Neural crest cell (in vitro differentiated cells): ENCODE measurements around the gene FLT3. TPM values are rescaled to one million over a fixed set of nuclear protein-coding genes. Genes with fewer than 3 reads are reported as not detected.
A peak's percentile ranks its signal among the peaks of the same experiment; 100 is the strongest.

Source experiments
- DNase-seq: peaks from one replicate; pipeline ENCODE4 v3.0.0; 2021; ENCODE audit warnings: low read depth, mixed read lengths, low spot score
- H3K27ac Mint-ChIP-seq: one replicate; pipeline ENCODE4 v1.8.0; 2021; ENCODE audit warnings: mild to moderate bottlenecking, mixed read lengths; ENCODE audit not compliant: unreplicated experiment
- H3K27me3 Mint-ChIP-seq: 2 replicates; pipeline ENCODE4 v1.8.0; 2021; ENCODE audit warnings: low read depth, mild to moderate bottlenecking, mixed read lengths
- H3K36me3 Mint-ChIP-seq: 2 replicates; pipeline ENCODE4 v1.8.0; 2021; ENCODE audit warnings: low read depth, mild to moderate bottlenecking, mixed read lengths
- H3K4me1 Mint-ChIP-seq: 2 replicates; pipeline ENCODE4 v1.8.0; 2021; ENCODE audit warnings: mixed read lengths
- H3K4me3 Mint-ChIP-seq: one replicate; pipeline ENCODE4 v1.8.0; 2021; ENCODE audit warnings: mild to moderate bottlenecking, mixed read lengths
- H3K9me3 Mint-ChIP-seq: 2 replicates; pipeline ENCODE4 v1.8.0; 2021; ENCODE audit warnings: mixed read lengths
- total RNA-seq: library from RNA; stranded (reverse); gene quantifications from 2 replicates; pipeline ENCODE4 v1.2.1, GENCODE V29; 2021
- TF ChIP-seq, protein P1 (sequence below): fragments of 200-600 bp; sonication (generic); conservative IDR thresholded peaks from 2 replicates; pipeline ENCODE4 v1.5.0; 2021; ENCODE audit warnings: antibody characterized with exemption, mild to moderate bottlenecking

FLT3 gene
- total RNA-seq, 1 donor from 2014 or later = not detected

DNA sequence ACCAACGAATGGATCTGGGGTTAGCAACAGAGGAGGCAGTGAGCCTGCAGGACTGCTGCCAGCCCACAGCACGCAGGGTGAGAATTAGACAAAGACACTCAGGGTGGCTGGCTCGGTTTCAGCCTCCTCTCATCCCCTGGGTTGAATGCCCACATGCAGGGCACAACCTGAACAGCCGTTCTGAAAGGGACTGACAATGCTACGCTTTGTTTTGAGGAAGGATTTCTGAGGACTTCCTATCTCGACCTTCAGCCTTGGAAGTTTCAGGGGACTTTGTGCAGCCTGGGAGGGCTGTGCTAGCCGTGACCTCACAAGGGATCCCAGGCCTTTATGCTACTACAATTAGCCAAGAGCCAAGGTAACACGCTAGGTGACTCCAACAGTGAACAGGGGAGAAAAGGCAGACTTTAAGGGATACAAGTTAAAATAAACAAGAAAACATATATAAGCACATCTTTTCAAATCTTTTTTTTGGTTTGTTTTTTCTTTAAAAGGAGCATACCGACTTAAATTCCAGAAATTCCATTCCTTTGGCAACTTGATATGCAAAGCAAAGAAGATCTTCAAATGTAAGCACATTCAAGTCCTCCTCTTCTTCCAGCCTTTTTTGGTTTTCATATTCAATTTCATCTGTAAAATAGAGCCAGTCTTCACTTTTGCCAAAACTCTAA lies 77.4 kb downstream of the FLT3 start:
- peak; percentile 1 for DNase-seq
- Mint-ChIP-seq H3K4me1 (peaks cover 13% of the 10 kb centered on the region), H3K36me3 (no peaks in the 10 kb centered on the region), H3K27ac (no peak overlapping the region), H3K4me3 (no peak overlapping the region), H3K9me3 (no peaks in the 10 kb centered on the region), H3K27me3 (peaks cover 14% of the 10 kb centered on the region)
- TF ChIP-seq, protein P1, sequence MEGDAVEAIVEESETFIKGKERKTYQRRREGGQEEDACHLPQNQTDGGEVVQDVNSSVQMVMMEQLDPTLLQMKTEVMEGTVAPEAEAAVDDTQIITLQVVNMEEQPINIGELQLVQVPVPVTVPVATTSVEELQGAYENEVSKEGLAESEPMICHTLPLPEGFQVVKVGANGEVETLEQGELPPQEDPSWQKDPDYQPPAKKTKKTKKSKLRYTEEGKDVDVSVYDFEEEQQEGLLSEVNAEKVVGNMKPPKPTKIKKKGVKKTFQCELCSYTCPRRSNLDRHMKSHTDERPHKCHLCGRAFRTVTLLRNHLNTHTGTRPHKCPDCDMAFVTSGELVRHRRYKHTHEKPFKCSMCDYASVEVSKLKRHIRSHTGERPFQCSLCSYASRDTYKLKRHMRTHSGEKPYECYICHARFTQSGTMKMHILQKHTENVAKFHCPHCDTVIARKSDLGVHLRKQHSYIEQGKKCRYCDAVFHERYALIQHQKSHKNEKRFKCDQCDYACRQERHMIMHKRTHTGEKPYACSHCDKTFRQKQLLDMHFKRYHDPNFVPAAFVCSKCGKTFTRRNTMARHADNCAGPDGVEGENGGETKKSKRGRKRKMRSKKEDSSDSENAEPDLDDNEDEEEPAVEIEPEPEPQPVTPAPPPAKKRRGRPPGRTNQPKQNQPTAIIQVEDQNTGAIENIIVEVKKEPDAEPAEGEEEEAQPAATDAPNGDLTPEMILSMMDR = no peak

DNA sequence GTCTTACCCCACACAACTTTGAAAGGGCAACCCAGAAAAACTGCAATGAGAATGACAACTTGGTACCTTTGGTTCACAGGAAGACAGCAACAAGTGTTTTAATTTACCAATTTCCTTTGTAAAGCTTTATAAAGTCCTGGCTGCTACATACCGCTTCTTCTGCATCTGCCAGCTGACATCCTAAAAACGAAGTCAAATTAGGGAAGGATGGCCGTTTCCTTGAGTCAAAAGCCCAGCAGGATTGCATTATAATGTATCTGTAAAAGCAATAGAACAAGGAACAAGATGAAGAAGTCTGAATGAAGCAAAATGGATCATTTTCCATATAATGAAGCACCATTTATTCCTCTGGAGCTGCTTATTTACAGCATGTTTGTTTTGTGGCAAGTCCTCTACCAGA lies 86.1 kb downstream of the FLT3 start:
- DNase-seq = no peak

DNA sequence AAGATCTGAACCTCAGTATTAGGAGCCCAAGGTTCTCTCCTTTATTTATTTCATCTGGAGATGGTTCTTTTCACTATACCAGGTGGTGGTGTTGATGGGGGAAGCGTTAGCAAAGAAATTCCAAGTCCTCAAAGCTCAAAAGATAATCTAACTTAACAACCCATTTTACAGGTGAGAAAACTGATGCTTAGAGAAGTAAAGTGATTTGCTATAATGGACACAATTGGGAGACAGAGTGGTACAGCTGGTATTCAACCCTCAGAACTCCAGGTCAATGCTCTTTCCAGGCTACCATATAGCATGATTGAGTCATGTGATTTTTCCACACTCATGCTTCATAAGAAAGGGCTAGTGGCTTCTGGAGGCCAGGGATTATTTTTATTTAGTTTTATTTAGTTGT lies 86.9 kb downstream of the FLT3 start:
- H3K4me1 Mint-ChIP-seq = no peaks in the 10 kb centered on the region
- no peak overlapping the region for H3K27ac Mint-ChIP-seq
- peaks cover 30% of the 10 kb centered on the region for H3K27me3 Mint-ChIP-seq
- no peak for DNase-seq
- H3K4me3 Mint-ChIP-seq = no peak overlapping the region
- TF ChIP-seq, protein P1 = no peak
- H3K9me3 Mint-ChIP-seq = no peaks in the 10 kb centered on the region
- H3K36me3 Mint-ChIP-seq = no peaks in the 10 kb centered on the region

More for the DNA sequence above, 86.1 kb downstream of the FLT3 start:
- Mint-ChIP-seq H3K4me1 (no peaks in the 10 kb centered on the region), H3K4me3 (no peak overlapping the region), H3K27ac (no peak overlapping the region), H3K27me3 (peaks cover 27% of the 10 kb centered on the region), H3K9me3 (no peaks in the 10 kb centered on the region), H3K36me3 (no peaks in the 10 kb centered on the region)
- TF ChIP-seq, protein P1 = no peak

DNA sequence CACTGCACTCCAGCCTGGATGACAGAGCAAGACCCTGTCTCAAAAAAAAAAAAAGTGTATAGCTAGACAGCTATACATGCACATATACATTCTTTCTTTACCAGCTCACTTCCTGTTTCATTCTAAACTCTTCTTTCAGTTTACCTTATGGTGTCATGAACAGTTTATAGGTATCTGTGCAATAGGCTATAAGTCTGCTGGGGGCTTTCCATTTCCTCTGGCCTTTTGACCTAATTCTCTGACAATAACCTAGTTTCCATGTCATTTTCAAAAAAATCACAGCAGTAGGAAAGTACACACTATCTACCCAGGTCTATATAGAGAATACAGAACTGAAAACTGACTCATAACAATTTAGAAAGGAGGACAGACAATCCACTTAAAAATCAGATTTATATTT lies 87.5 kb downstream of the FLT3 start:
- DNase-seq = no peak
- TF ChIP-seq, protein P1 = no peak
- Mint-ChIP-seq H3K36me3 (no peaks in the 10 kb centered on the region), H3K27me3 (peaks cover 30% of the 10 kb centered on the region), H3K4me3 (no peak overlapping the region), H3K9me3 (no peaks in the 10 kb centered on the region), H3K4me1 (no peaks in the 10 kb centered on the region), H3K27ac (no peak overlapping the region)

DNA sequence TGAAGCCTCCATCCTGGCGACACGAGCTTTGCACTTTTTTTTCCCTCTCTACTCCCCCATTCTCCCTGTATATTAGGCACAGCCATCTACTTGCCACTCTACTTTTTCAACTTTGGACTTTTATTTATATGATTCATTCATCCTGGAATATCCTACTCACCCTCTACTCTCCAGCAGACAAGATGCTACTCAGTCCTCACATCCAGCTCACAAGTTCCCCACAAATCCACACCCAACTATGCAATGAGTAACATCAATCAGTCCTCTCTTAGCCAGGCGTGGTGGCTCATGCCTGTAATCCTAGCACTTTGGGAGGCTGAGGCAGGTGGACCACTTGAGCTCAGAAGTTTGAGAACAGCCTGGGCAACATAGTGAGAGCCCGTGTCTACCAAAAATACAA lies 88.0 kb downstream of the FLT3 start:
- no peaks in the 10 kb centered on the region for H3K9me3 Mint-ChIP-seq
- H3K27ac Mint-ChIP-seq = no peak overlapping the region
- H3K36me3 Mint-ChIP-seq = no peaks in the 10 kb centered on the region
- no peak for DNase-seq
- TF ChIP-seq, protein P1 = no peak
- no peak overlapping the region for H3K4me3 Mint-ChIP-seq
- H3K4me1 Mint-ChIP-seq = no peaks in the 10 kb centered on the region
- H3K27me3 Mint-ChIP-seq = peaks cover 30% of the 10 kb centered on the region
